ENCODE data around the gene SLIT1.

SLIT1 gene

DNA sequence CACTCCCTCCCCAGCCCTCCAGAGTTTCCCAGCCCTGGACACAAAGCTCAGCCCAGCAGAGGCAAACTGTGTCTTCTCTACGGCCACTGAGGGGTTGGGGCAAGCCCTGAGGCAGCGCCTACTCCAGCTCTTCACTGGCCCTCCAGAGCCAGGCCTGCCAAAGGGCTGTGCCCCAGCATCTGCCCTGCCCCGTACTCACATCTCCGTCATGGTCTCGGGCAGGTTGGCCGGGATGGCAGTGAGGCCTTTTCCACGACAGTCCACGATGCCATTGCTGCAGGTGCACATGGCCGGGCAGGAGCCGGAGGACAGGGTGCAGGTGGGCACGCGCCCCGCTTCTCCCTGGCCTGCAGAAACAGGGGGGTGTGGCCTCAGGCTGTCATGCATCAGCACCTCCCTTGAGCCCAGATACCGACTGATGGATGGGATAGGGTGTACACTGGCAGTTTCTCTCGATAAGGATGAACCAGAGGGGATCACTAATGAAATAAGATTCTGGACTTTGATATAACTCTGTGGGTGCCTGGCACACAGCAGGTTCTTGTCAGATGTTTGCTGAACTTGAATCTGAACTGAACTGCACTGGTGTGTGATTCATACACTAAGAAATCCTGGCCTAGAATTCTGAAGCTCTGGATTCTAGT lies 125.2 kb downstream of the SLIT1 start:
- TF ChIP-seq, protein P1, sequence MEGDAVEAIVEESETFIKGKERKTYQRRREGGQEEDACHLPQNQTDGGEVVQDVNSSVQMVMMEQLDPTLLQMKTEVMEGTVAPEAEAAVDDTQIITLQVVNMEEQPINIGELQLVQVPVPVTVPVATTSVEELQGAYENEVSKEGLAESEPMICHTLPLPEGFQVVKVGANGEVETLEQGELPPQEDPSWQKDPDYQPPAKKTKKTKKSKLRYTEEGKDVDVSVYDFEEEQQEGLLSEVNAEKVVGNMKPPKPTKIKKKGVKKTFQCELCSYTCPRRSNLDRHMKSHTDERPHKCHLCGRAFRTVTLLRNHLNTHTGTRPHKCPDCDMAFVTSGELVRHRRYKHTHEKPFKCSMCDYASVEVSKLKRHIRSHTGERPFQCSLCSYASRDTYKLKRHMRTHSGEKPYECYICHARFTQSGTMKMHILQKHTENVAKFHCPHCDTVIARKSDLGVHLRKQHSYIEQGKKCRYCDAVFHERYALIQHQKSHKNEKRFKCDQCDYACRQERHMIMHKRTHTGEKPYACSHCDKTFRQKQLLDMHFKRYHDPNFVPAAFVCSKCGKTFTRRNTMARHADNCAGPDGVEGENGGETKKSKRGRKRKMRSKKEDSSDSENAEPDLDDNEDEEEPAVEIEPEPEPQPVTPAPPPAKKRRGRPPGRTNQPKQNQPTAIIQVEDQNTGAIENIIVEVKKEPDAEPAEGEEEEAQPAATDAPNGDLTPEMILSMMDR (IDR thresholded peaks at IDR 0.05; ENCODE audit: insufficient read depth, low read depth, low read length, missing control alignments) = no peak
- H3K4me3 ChIP-seq (ENCODE audit: low read depth, low read length) = no peak overlapping the region
- DNase-seq (ENCODE audit: low read depth) = no peak

- H3K4me3 ChIP-seq (ENCODE audit: low read depth, low read length) = no peak overlapping the region
- no peak for DNase-seq (ENCODE audit: low read depth)
- TF ChIP-seq, protein P1 (IDR thresholded peaks at IDR 0.05; ENCODE audit: insufficient read depth, low read depth, low read length, missing control alignments) = no peak
These were observed 125.9 kb downstream of the SLIT1 start for GRCh38 chr10:97059872-97060205.

- TF ChIP-seq, protein P1 (IDR thresholded peaks at IDR 0.05; ENCODE audit: insufficient read depth, low read depth, low read length, missing control alignments) = no peak
- no peak for DNase-seq (ENCODE audit: low read depth)
- no peak overlapping the region for H3K4me3 ChIP-seq (ENCODE audit: low read depth, low read length)
These were observed 126.5 kb downstream of the SLIT1 start for GRCh38 chr10:97059006-97059871.

DNA sequence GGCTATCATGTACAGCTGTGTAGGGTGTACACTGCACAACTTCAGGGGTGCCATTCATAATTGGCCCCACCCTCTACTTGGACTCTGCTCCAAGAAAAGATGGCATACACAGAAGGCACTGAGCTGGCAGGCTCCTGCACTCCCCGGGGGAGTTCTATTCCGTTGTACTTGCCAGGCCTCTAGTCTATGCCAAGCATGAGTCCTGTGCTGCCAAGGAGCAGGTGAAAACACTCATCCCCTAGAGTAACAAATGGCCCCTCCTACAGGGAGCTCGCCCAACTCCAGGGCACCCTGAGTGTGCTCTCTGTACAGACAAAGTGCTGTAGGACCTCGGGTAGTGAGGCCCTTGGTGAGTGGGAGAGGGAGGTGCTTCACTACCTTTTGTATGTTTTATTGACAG lies 127.2 kb downstream of the SLIT1 start:
- TF ChIP-seq, protein P1 (IDR thresholded peaks at IDR 0.05; ENCODE audit: insufficient read depth, low read depth, low read length, missing control alignments) = no peak
- H3K4me3 ChIP-seq (ENCODE audit: low read depth, low read length) = no peak overlapping the region
- no peak for DNase-seq (ENCODE audit: low read depth)

GRCh38 chr10:97057491-97058235 lies 128.1 kb downstream of the SLIT1 start:
- H3K4me3 ChIP-seq (ENCODE audit: low read depth, low read length) = no peak overlapping the region
- DNase-seq (ENCODE audit: low read depth) = no peak
- TF ChIP-seq, protein P1 (IDR thresholded peaks at IDR 0.05; ENCODE audit: insufficient read depth, low read depth, low read length, missing control alignments) = no peak

DNA sequence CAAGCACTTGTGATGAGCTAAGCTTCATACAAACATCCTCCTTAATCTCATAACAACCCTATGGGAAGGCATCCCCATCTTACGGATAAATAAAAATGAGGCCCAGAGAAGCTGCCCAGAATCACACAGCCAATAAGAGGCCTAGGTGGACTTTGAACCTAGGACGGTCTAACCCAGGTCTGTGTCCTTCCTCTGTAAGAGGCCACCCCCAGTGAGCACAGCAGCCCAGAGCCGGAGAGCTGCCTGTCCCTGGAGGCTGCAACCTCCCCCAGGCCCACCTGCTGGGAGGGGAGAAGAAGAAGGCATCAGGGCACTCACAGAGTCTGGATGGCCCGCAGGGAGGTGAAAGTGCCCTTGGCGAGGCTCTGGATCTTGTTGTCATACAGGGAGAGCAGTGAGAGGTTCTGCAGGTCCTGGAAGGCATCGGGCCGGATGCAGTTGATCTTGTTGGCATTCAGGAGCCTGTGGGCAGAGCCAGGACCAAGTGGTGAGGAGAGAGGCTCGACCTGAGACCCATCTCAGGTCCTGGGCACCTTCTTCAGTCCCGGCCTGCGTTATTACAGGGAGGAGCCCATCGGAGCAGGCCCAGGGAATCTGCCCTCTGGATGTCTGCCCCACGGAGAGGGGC lies 129.6 kb downstream of the SLIT1 start:
- no peak for DNase-seq (ENCODE audit: low read depth)
- no peak overlapping the region for H3K4me3 ChIP-seq (ENCODE audit: low read depth, low read length)
- TF ChIP-seq, protein P1 (IDR thresholded peaks at IDR 0.05; ENCODE audit: insufficient read depth, low read depth, low read length, missing control alignments) = no peak

All from GM12865 (cell line).